Lung (tissue), 12 donors: ENCODE measurements around the gene PCSK4. TPM values are rescaled to one million over a fixed set of nuclear protein-coding genes. Genes with fewer than 3 reads are reported as not detected.
"Not testable (repeated sequence)": the region's sequence is repeated elsewhere in the genome, so short reads cannot be mapped to it uniquely, and the experiment has no call there.

Source experiments
- ATAC-seq: fragments of 200-7000 bp; cut with Tn5 transposase; one replicate; pipeline ENCODE4 v1.9.1; 2020; ENCODE audit warnings: moderate number of reproducible peaks; ENCODE audit not compliant: insufficient read depth, low FRiP score
- DNase-seq, 3 donors: peaks; one replicate each; pipeline ENCODE4 v3.0.0-alpha.2; 2013 to 2017
- H3K27ac ChIP-seq, 2 donors: one replicate each; pipeline ENCODE4 v1.5.1; 2013; ENCODE audit warnings: mild to moderate bottlenecking in 2 of 2, moderate library complexity in 2 of 2, control low read depth in 1 of 2, inconsistent platforms in 1 of 2, low read depth in 1 of 2, low read length in 1 of 2
- H3K27me3 ChIP-seq, 3 donors: one replicate each; pipeline ENCODE4 v1.5.1; 2013; ENCODE audit warnings: low read length in 2 of 3; ENCODE audit not compliant: control insufficient read depth in 3 of 3, insufficient read depth in 3 of 3
- H3K36me3 ChIP-seq, 4 donors: one replicate each; pipeline ENCODE4 v1.5.1; 2013; ENCODE audit warnings: low read length in 4 of 4, mild to moderate bottlenecking in 1 of 4, moderate library complexity in 1 of 4; ENCODE audit not compliant: control insufficient read depth in 4 of 4, insufficient read depth in 4 of 4
- H3K4me1 ChIP-seq, 5 donors: one replicate each; pipeline ENCODE4 v1.5.1; 2013; ENCODE audit warnings: low read length in 5 of 5, mild to moderate bottlenecking in 2 of 5, moderate library complexity in 1 of 5; ENCODE audit not compliant: control insufficient read depth in 5 of 5, insufficient read depth in 5 of 5
- H3K4me3 ChIP-seq: one replicate; pipeline ENCODE4 v1.5.1; 2013; ENCODE audit warnings: mild to moderate bottlenecking, control low read depth, moderate library complexity
- H3K9ac ChIP-seq, 2 donors: one replicate each; pipeline ENCODE4 v1.5.1; 2013; ENCODE audit warnings: low read length in 2 of 2, control low read depth in 1 of 2; ENCODE audit not compliant: insufficient read depth in 1 of 2
- H3K9me3 ChIP-seq, 4 donors: one replicate each; pipeline ENCODE4 v1.5.1; 2013; ENCODE audit warnings: low read length in 3 of 4, mild to moderate bottlenecking in 1 of 4, moderate library complexity in 1 of 4; ENCODE audit not compliant: control insufficient read depth in 4 of 4, insufficient read depth in 3 of 4
- WGBS, 2 donors: extraction: QIAGEN DNeasy Blood & Tissue Kit; methylation state at CpG; one replicate each; pipeline ENCODE4 v1.1.7; 2013; 5-methylcytosine and 5-hydroxymethylcytosine counted together
- polyA plus RNA-seq, 2 donors: library from polyadenylated mRNA; stranded (reverse); fragments of 200-250 nt; gene quantifications; one replicate each; pipeline ENCODE4 v1.2.1, GENCODE V29; 2013
- total RNA-seq, 2 donors: library from RNA; depleted of rRNA in 1 of 2; stranded (reverse); fragments of >200 nt in 1 of 2; gene quantifications; one replicate each; pipeline ENCODE4 v1.2.1, GENCODE V29; 2014 to 2021
- TF ChIP-seq, protein P1 (sequence below): IDR thresholded peaks from 2 replicates; pipeline ENCODE4 v1.5.1; 2012; ENCODE audit warnings: mild to moderate bottlenecking; ENCODE audit errors: control extremely low read depth, extremely low read depth
- donor health status: control.
- donor health status: control.
- donor health status: Bipolar disorder and iron deficiency.
- donor health status: healthy.
- donor health status: DM: yes; HTN: yes; CAD: no.

PCSK4 gene
- total and polyA plus RNA-seq, 4 donors = 2.3 to 7.9 (median 5.4) TPM

DNA sequence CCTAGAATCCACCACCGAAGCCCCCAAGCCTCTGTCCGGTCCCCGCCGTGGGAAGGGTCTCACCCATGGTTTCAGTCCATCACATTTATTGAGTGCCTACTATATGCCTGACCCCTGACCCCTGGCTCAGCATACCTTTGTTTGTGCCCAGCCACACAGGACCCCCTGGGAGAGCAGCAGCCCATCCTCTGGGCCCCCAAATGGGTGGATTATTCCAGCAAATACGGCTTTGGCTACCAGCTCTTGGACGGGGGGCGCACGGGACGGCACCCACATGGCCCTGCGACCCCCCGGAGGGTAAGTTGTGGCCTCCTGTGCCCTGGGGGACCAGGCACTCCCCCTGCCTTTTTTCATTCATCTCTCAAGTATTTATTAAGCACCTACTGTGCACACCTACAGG is 41.4 kb upstream of the PCSK4 start:
- 81 to 82% methylated on average over 11 of the region's 11 CpGs for WGBS, 2 donors
- Histone ChIP-seq H3K36me3 (no peaks in the 10 kb centered on the region), H3K27me3 (peaks cover 0 to 13% (median 0%) of the 10 kb centered on the region in 3 donors), H3K4me3 (no peak overlapping the region), H3K9me3 (peaks cover 0 to 3% (median 0%) of the 10 kb centered on the region in 4 donors), H3K9ac (no peak overlapping the region), H3K27ac (no peak overlapping the region), H3K4me1 (no peaks in the 10 kb centered on the region)
- ATAC-seq = no peak
- TF ChIP-seq, protein P1, sequence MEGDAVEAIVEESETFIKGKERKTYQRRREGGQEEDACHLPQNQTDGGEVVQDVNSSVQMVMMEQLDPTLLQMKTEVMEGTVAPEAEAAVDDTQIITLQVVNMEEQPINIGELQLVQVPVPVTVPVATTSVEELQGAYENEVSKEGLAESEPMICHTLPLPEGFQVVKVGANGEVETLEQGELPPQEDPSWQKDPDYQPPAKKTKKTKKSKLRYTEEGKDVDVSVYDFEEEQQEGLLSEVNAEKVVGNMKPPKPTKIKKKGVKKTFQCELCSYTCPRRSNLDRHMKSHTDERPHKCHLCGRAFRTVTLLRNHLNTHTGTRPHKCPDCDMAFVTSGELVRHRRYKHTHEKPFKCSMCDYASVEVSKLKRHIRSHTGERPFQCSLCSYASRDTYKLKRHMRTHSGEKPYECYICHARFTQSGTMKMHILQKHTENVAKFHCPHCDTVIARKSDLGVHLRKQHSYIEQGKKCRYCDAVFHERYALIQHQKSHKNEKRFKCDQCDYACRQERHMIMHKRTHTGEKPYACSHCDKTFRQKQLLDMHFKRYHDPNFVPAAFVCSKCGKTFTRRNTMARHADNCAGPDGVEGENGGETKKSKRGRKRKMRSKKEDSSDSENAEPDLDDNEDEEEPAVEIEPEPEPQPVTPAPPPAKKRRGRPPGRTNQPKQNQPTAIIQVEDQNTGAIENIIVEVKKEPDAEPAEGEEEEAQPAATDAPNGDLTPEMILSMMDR = no peak
- no peak for DNase-seq

DNA sequence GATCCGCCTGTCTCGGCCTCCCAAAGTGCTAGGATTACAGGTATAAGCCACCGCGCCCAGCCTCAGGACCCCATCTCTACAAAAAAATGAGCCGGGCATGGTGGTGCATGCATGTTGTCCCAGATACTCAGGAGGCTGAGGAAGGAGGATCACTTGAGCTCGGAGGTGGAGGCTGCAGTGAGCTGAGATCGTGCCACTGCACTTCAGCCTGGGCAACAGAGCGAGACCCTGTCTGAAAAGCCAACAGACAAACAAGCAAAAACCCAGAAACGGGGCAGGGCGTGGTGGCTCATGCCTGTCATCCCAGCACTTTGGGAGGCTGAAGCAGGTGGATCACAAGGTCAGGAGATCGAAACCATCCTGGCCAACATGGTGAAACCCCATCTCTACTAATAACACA is 40.7 kb upstream of the PCSK4 start:
- H3K27ac ChIP-seq, H3K4me3 ChIP-seq, H3K9me3 ChIP-seq, DNase-seq, ATAC-seq, H3K36me3 ChIP-seq, H3K9ac ChIP-seq, H3K4me1 ChIP-seq: not testable (repeated sequence)
- H3K27me3 ChIP-seq = peaks cover 1 to 20% (median 4%) of the 10 kb centered on the region in 3 donors
- 91% methylated on average over 11 of the region's 11 CpGs for WGBS, 2 donors

DNA sequence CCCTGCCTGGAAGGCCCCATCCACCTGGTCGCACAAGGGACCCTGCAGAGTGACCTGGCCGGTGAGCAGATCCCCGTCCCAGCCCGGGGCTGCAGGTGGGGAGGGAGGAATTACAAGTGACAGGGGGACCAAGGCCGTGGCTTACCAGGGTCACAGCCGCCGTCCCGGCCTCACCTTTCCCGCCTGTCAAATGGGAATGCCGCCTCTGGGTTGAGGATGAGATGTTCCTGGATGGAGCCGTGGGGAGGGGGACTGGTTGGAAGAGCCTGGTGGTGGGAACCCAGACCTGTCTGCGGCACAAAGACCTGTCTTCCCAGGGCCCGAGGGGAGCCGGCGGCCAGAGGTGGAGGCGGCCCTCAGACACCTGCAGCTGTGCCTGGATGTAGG is 39.3 kb upstream of the PCSK4 start:
- TF ChIP-seq, protein P1 = no peak
- H3K9ac ChIP-seq = no peak overlapping the region
- H3K9me3 ChIP-seq = peaks cover 0 to 9% (median 0%) of the 10 kb centered on the region in 4 donors
- no peaks in the 10 kb centered on the region for H3K36me3 ChIP-seq
- no peak overlapping the region for H3K27ac ChIP-seq
- WGBS, 2 donors = 82 to 86% methylated on average over 16 of the region's 16 CpGs
- ATAC-seq = no peak
- no peak for DNase-seq
- peaks cover 0 to 2% (median 0%) of the 10 kb centered on the region in 5 donors for H3K4me1 ChIP-seq
- peaks cover 10 to 23% (median 18%) of the 10 kb centered on the region in 3 donors for H3K27me3 ChIP-seq
- no peak overlapping the region for H3K4me3 ChIP-seq

DNA sequence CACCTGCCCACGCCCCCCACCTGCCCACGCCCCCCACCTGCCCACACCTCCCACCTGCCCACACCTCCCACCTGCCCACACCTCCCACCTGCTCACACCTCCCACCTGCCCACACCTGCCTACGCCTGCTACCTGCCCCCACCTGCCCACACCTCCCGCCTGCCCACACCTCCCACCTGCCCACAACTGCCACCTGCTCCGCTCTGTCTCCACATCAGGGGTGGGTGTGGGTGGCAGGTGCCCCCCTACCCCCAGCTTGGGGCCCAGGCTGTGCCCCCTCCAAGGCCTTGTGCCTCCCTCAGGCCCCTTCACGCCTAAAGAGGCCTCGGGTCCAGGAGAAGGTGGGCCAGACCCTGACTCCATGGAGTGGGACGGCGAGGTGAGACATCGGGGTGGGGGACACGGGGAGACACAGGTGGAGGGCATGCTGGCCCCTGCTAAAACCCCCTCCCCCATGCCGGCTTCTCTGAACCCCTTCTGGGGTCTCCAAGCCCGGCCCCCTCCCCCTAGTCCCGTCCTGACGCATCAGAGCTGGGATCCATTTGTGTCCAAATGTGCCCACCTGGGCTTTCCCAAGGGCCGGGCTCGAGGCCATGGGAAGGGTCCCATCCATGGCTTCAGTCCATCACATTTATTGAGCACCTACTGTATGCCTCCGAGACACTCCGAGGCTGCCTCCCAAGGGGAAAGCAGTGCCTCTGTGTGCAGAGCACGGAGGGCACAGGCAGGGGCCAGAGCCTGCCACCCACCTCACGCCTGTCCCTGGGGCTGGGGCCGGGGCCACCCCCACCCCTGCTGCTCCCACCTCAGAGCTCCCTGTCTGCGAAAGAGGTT is 38.7 kb upstream of the PCSK4 start:
- H3K4me3 ChIP-seq = no peak overlapping the region
- no peak overlapping the region for H3K9ac ChIP-seq
- peaks cover 13 to 29% (median 21%) of the 10 kb centered on the region in 3 donors for H3K27me3 ChIP-seq
- 77 to 82% methylated on average over 21 of the region's 23 CpGs for WGBS, 2 donors
- DNase-seq (no peak), ATAC-seq (no peak)
- no peaks in the 10 kb centered on the region for H3K36me3 ChIP-seq
- peaks cover 0 to 6% (median 3%) of the 10 kb centered on the region in 5 donors for H3K4me1 ChIP-seq
- TF ChIP-seq, protein P1 = no peak
- no peak overlapping the region for H3K27ac ChIP-seq
- H3K9me3 ChIP-seq = peaks cover 0 to 12% (median 0%) of the 10 kb centered on the region in 4 donors
